Activated T-cell treated with anti-CD3 and anti-CD28 coated beads, Interleukin-2, amount 50 U/mL, for 4 hours (primary cell): ENCODE results near the gene TIMELESS. TPM values are rescaled to one million over a fixed set of nuclear protein-coding genes. Genes with fewer than 3 reads are reported as not detected.
"Not testable (repeated sequence)": the region's sequence is repeated elsewhere in the genome, so short reads cannot be mapped to it uniquely, and the experiment has no call there.

Experiments used
- ATAC-seq, 2 donors: fragments of 200-7000 bp; cut with Tn5 transposase; one replicate each; pipeline ENCODE4 v1.10.0; 2021
- DNase-seq: peaks from one replicate; pipeline ENCODE4 v3.0.0-alpha.2; 2020
- H3K27me3 Mint-ChIP-seq: one replicate; pipeline ENCODE4 v1.8.0; 2021; ENCODE audit warnings: low read depth, mixed read lengths
- H3K36me3 Mint-ChIP-seq: one replicate; pipeline ENCODE4 v1.8.0; 2022; ENCODE audit warnings: mixed read lengths; ENCODE audit not compliant: insufficient read depth
- H3K4me1 Mint-ChIP-seq: one replicate; pipeline ENCODE4 v1.8.0; 2021; ENCODE audit warnings: low read depth, mixed read lengths
- H3K4me3 Mint-ChIP-seq: one replicate; pipeline ENCODE4 v1.8.0; 2021; ENCODE audit warnings: mild to moderate bottlenecking, moderate library complexity, mixed read lengths
- H3K9me3 Mint-ChIP-seq: one replicate; pipeline ENCODE4 v1.8.0; 2021; ENCODE audit warnings: mixed read lengths
- total RNA-seq, 3 donors: library from RNA; stranded (reverse); gene quantifications; one replicate each; pipeline ENCODE4 v1.2.1, GENCODE V29; 2021

TIMELESS gene
- 10 to 100 TPM; 35.2 to 45.2 (median 36.6) TPM for total RNA-seq

- peak; percentile 98 to 99 for ATAC-seq
- no peaks in the 10 kb centered on the region for H3K27me3 Mint-ChIP-seq
- H3K36me3 Mint-ChIP-seq, result peaks cover 4% of the 10 kb centered on the region
- H3K4me1 Mint-ChIP-seq, result peaks cover 12% of the 10 kb centered on the region
- H3K9me3 Mint-ChIP-seq, result no peaks in the 10 kb centered on the region
- peak within 1 kb of the TSS; percentile 88 for H3K4me3 Mint-ChIP-seq
- peak; percentile 75 for DNase-seq
Observed at GRCh38 chr12:56448860-56449621, at the start of gene TIMELESS. TSS of gene TIMELESS (minus strand) at chr12:56449426. CDS start at chr12:56434170, 15,256 bp downstream.

- not testable (repeated sequence) for ATAC-seq
Observed at GRCh38 chr12:56498126-56498902, 49.1 kb upstream of the TIMELESS start.

GRCh38 chr12:56496704-56497103 lies 47.5 kb upstream of the TIMELESS start:
- ATAC-seq, H3K4me1 Mint-ChIP-seq, H3K36me3 Mint-ChIP-seq, H3K9me3 Mint-ChIP-seq, H3K27me3 Mint-ChIP-seq: not testable (repeated sequence)
- H3K4me3 Mint-ChIP-seq, result peak overlapping the region; percentile 24
- DNase-seq, result peak; percentile 60

More at GRCh38 chr12:56498126-56498902, 49.1 kb upstream of the TIMELESS start:
- not testable (repeated sequence) for H3K27me3 Mint-ChIP-seq, H3K4me1 Mint-ChIP-seq, DNase-seq, H3K9me3 Mint-ChIP-seq, H3K4me3 Mint-ChIP-seq, H3K36me3 Mint-ChIP-seq

GRCh38 chr12:56494481-56494880 lies 45.3 kb upstream of the TIMELESS start:
- not testable (repeated sequence) for ATAC-seq, H3K36me3 Mint-ChIP-seq, H3K9me3 Mint-ChIP-seq, H3K4me1 Mint-ChIP-seq, H3K4me3 Mint-ChIP-seq, DNase-seq
- H3K27me3 Mint-ChIP-seq, result peaks cover 13% of the 10 kb centered on the region

- not testable (repeated sequence) for H3K4me3 Mint-ChIP-seq, H3K36me3 Mint-ChIP-seq, ATAC-seq, H3K4me1 Mint-ChIP-seq, H3K9me3 Mint-ChIP-seq, DNase-seq
- H3K27me3 Mint-ChIP-seq, result peaks cover 17% of the 10 kb centered on the region
Observed at GRCh38 chr12:56494106-56494415, 44.8 kb upstream of the TIMELESS start.

- not testable (repeated sequence) for H3K4me1 Mint-ChIP-seq, H3K4me3 Mint-ChIP-seq, H3K9me3 Mint-ChIP-seq, H3K36me3 Mint-ChIP-seq, ATAC-seq, DNase-seq
- peaks cover 17% of the 10 kb centered on the region for H3K27me3 Mint-ChIP-seq
Observed at GRCh38 chr12:56493409-56494105, 44.3 kb upstream of the TIMELESS start.

- Mint-ChIP-seq H3K4me1 (peaks cover 12% of the 10 kb centered on the region), H3K27me3 (peaks cover 17% of the 10 kb centered on the region), H3K4me3 (no peak overlapping the region), H3K9me3 (no peaks in the 10 kb centered on the region), H3K36me3 (no peaks in the 10 kb centered on the region)
- ATAC-seq, result no peak
- DNase-seq, result no peak
Observed at GRCh38 chr12:56490360-56490759, 41.1 kb upstream of the TIMELESS start.

- ATAC-seq (peak; percentile 93 to 97), DNase-seq (peak; percentile 66)
- H3K4me1 Mint-ChIP-seq, result peaks cover 12% of the 10 kb centered on the region
- H3K36me3 Mint-ChIP-seq, result no peaks in the 10 kb centered on the region
- H3K9me3 Mint-ChIP-seq, result no peaks in the 10 kb centered on the region
- peak within 1 kb of the TSS; percentile 86 for H3K4me3 Mint-ChIP-seq
- H3K27me3 Mint-ChIP-seq, result peaks cover 17% of the 10 kb centered on the region
Observed at GRCh38 chr12:56488041-56488955, 39.1 kb upstream of the TIMELESS start, which contains the start of gene GLS2. TSS of gene GLS2 (minus strand) at chr12:56488161. CDS start at chr12:56488118, 43 bp downstream.

GRCh38 chr12:56487448-56488040 lies 38.3 kb upstream of the TIMELESS start:
- ATAC-seq, result peak; percentile 46 to 49
- H3K27me3 Mint-ChIP-seq, result peaks cover 17% of the 10 kb centered on the region
- H3K9me3 Mint-ChIP-seq, result no peaks in the 10 kb centered on the region
- H3K4me1 Mint-ChIP-seq, result peaks cover 12% of the 10 kb centered on the region
- H3K4me3 Mint-ChIP-seq, result peak overlapping the region; percentile 86
- H3K36me3 Mint-ChIP-seq, result no peaks in the 10 kb centered on the region
- DNase-seq, result no peak

- Mint-ChIP-seq H3K9me3 (no peaks in the 10 kb centered on the region), H3K27me3 (peaks cover 14% of the 10 kb centered on the region), H3K36me3 (no peaks in the 10 kb centered on the region), H3K4me1 (peaks cover 12% of the 10 kb centered on the region), H3K4me3 (no peak overlapping the region)
- no peak for DNase-seq
- ATAC-seq, result no peak
Observed at GRCh38 chr12:56486694-56487093, 37.5 kb upstream of the TIMELESS start.

GRCh38 chr12:56484566-56484965 lies 35.3 kb upstream of the TIMELESS start:
- peaks cover 12% of the 10 kb centered on the region for H3K4me1 Mint-ChIP-seq
- peaks cover 3% of the 10 kb centered on the region for H3K36me3 Mint-ChIP-seq
- peaks cover 5% of the 10 kb centered on the region for H3K27me3 Mint-ChIP-seq
- no peaks in the 10 kb centered on the region for H3K9me3 Mint-ChIP-seq
- ATAC-seq (no peak), DNase-seq (no peak)
- no peak overlapping the region for H3K4me3 Mint-ChIP-seq

GRCh38 chr12:56479625-56480024 lies 30.4 kb upstream of the TIMELESS start:
- no peaks in the 10 kb centered on the region for H3K27me3 Mint-ChIP-seq
- no peaks in the 10 kb centered on the region for H3K9me3 Mint-ChIP-seq
- no peak for ATAC-seq
- H3K4me1 Mint-ChIP-seq, result no peaks in the 10 kb centered on the region
- H3K4me3 Mint-ChIP-seq, result no peak overlapping the region
- DNase-seq, result no peak
- peaks cover 8% of the 10 kb centered on the region for H3K36me3 Mint-ChIP-seq

GRCh38 chr12:56477521-56478225 lies 28.4 kb upstream of the TIMELESS start:
- Mint-ChIP-seq H3K4me3 (no peak overlapping the region), H3K9me3 (no peaks in the 10 kb centered on the region), H3K27me3 (no peaks in the 10 kb centered on the region), H3K36me3 (peaks cover 12% of the 10 kb centered on the region), H3K4me1 (no peaks in the 10 kb centered on the region)
- DNase-seq (no peak), ATAC-seq (no peak)
